Activated T-helper 17 cell treated with anti-CD3 and anti-CD28 coated beads, Interleukin-2, amount 50 U/mL, for 72 hours (primary cell): ENCODE data around the gene POC1A. TPM values are rescaled to one million over a fixed set of nuclear protein-coding genes. Genes with fewer than 3 reads are reported as not detected.
A peak's percentile ranks its signal among the peaks of the same experiment; 100 is the strongest.

Experiments used
- ATAC-seq: fragments of 150-1000 bp; cut with Tn5 transposase; replicated peaks from 2 replicates; pipeline ENCODE4 v1.10.0; 2021; ENCODE audit warnings: mild to moderate bottlenecking, moderate library complexity
- H3K27ac Mint-ChIP-seq: one replicate; pipeline ENCODE4 v1.8.0; 2022; ENCODE audit warnings: mixed read lengths
- H3K27me3 Mint-ChIP-seq: one replicate; pipeline ENCODE4 v1.8.0; 2022; ENCODE audit warnings: mixed read lengths
- H3K36me3 Mint-ChIP-seq: one replicate; pipeline ENCODE4 v1.8.0; 2022; ENCODE audit warnings: low read depth, mild to moderate bottlenecking, mixed read lengths
- H3K4me1 Mint-ChIP-seq: one replicate; pipeline ENCODE4 v1.8.0; 2022; ENCODE audit warnings: mixed read lengths
- H3K4me3 Mint-ChIP-seq: one replicate; pipeline ENCODE4 v1.8.0; 2022; ENCODE audit warnings: mild to moderate bottlenecking, mixed read lengths
- H3K9me3 Mint-ChIP-seq: one replicate; pipeline ENCODE4 v1.8.0; 2022; ENCODE audit warnings: mixed read lengths
- total RNA-seq, 2 donors: library from RNA; stranded (reverse); gene quantifications; one replicate each; pipeline ENCODE4 v1.2.3, GENCODE V29; 2022

POC1A gene
- total RNA-seq, 2 donors from 2014 or later = 19.5 to 28.1 TPM

DNA sequence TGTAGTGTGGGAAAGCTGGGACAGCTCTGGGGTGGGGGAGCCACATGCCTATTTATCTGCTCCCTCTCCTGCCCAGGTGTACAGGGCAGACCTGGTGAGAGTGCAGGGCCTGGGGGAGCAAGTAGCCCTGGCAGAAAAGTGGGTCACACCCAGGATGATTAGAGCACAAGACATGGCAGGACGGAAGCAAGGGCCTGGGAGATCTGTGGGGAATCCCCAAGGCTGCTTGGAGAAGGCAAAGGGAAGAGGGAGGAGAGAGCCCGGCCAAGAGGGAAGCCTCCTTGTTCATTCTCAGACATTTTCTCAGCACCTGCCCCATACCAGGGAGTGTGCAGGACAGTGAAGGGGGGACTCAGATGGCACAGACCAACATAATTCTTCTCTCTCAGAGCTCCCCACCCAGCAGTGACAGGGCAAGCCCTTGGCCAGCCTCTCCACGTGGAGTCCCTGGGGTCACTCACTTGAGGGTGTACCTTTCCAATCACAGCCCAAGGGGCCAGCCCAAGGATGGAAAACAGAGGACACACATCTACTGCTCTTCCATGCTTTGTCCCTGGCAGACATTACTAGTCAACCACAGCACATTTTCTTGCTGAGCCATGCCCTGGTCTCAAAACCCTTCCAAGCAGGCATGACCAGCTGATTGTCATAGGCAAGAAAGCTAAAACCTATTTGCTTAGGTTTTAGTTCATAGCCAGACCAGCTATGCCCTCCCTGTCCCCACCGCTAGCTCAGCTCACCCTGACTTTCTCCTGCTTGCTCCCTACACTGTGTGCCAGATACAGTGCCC is 92.9 kb downstream of the POC1A start:
- Mint-ChIP-seq H3K27me3 (no peaks in the 10 kb centered on the region), H3K9me3 (no peaks in the 10 kb centered on the region), H3K36me3 (no peaks in the 10 kb centered on the region), H3K4me3 (no peak overlapping the region), H3K4me1 (no peaks in the 10 kb centered on the region), H3K27ac (no peak overlapping the region)
- no peak for ATAC-seq

DNA sequence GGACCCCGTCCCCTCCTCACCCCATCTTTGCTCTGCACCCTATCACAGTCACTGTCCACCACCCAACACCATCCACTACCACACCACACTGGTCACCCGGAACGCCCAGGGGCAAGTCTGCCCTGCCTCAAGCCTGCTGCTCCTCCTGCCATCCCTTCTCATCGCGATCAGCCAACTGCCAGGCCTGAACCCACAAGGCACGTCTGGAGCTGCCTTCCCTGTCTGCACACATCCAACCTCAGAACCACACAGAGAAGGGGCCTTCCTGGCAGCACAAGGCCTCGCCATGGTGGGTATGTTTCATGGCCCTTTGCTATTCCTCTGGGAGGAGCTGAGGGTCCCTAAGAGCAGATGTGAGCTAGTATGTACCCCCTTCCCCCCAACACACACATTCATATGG is 94.4 kb downstream of the POC1A start:
- H3K27me3 Mint-ChIP-seq = no peaks in the 10 kb centered on the region
- no peak overlapping the region for H3K4me3 Mint-ChIP-seq
- H3K9me3 Mint-ChIP-seq = no peaks in the 10 kb centered on the region
- no peak for ATAC-seq
- H3K27ac Mint-ChIP-seq = no peak overlapping the region
- H3K4me1 Mint-ChIP-seq = no peaks in the 10 kb centered on the region
- H3K36me3 Mint-ChIP-seq = peaks cover 6% of the 10 kb centered on the region

DNA sequence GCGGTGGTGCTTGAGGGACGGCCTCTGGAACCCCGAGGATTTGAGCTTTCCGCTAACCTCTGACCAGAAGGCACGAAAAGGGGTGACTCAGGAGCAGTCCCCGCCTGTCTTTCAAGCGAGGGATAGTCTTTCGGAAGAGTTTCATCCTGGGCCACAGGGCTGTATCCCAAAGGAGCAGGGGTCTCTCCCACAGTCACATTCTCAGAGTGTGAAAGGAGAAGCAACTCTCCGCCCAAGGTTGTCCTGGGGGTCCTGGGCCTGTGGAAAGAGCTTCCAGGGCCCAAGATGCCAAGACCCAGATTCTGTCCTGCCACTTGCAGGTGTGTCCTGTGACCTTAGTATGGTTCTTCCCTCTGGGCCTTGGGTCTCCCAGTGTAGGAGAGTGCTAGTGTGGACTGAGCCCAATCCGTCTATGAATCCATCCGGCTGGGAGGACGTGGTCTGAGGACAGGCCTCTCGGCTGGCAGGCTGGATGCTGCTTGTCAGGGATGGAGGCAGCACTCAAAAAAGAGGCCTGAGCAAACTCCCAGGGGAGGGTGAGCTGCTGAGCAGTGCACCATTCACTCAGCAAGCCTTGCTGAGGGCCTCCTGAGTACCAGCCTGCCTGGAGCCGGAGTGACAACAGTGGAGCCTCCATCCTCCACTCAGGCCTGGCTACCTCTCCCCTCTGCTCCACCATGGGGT is 96.3 kb downstream of the POC1A start:
- no peak for ATAC-seq
- peaks cover 24% of the 10 kb centered on the region for H3K36me3 Mint-ChIP-seq
- no peaks in the 10 kb centered on the region for H3K27me3 Mint-ChIP-seq
- H3K4me3 Mint-ChIP-seq = peak overlapping the region; percentile 89
- peaks cover 11% of the 10 kb centered on the region for H3K4me1 Mint-ChIP-seq
- peak overlapping the region; percentile 86 for H3K27ac Mint-ChIP-seq
- no peaks in the 10 kb centered on the region for H3K9me3 Mint-ChIP-seq

DNA sequence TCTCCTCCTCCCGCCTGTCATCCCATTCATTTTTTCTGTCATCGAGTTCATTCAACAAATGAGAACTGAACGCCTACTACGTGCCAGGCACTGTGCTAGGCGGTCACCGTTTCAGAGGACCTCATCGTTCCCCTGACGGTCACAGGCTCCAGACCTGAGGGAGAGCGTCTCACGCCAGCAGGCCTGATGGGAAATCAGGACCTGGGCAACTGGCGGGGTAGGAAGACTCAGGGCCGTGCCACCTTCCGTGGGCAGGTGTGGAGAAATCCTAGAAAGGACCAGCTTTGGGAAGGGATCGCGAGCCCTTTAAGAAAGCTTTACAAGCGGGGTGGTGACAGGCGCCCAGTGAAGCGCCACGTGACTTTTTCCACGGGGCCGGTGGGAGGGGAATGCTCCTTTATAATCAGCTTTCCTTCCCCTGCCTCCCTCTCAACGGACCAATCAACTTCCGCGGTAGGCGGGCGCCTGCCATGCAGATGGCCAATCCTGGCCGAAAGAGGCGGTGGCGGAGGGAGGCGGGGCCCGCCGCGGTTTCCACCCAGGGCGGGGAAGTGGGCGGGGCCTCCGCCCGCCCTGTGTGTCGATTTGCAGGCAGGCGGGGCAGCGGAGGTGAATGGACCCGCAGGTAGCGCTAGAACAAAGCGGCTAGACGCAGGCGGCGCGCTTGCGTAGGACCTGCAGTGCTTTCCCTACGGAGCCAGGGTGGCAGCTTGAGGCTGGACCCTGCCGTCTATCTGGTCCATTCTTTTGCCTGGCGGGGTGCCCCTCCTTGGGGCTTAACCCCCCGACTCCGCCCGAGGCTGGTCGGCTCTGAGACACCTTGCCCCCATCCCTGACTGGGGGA is 97.0 kb downstream of the POC1A start:
- H3K27ac Mint-ChIP-seq = peak overlapping the region; percentile 86
- no peaks in the 10 kb centered on the region for H3K9me3 Mint-ChIP-seq
- H3K27me3 Mint-ChIP-seq = no peaks in the 10 kb centered on the region
- H3K36me3 Mint-ChIP-seq = peaks cover 32% of the 10 kb centered on the region
- peak; percentile 84 for ATAC-seq
- peak overlapping the region; percentile 89 for H3K4me3 Mint-ChIP-seq
- peaks cover 18% of the 10 kb centered on the region for H3K4me1 Mint-ChIP-seq

DNA sequence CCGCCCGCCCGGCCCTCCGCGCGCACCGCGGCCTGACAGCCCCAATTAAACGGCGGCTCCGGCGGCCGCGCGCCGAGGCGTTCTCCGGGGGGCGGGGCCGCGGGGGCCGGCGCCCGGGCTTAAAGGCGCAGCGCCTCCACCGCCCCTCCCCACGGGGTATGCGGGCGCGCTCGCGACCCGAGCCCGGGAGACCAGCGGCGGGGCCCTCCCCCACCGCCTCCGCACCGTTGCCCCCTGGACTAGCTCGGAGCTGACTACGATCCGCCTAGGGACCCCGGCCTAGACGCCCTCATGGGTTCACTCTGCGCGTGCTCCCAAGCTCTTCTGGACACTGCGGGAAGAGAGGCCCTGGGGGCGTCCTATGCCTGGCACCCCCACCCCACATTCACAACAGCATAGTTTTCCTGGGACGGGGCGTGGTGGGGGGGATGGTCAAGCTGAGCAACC is 97.7 kb downstream of the POC1A start, which contains the start of gene DUSP7:
TSS of gene DUSP7 (minus strand) at position 51 of the 447 bp plus-strand sequence. CDS start 205 bp downstream, outside the sequence.
- peaks cover 23% of the 10 kb centered on the region for H3K4me1 Mint-ChIP-seq

DNA sequence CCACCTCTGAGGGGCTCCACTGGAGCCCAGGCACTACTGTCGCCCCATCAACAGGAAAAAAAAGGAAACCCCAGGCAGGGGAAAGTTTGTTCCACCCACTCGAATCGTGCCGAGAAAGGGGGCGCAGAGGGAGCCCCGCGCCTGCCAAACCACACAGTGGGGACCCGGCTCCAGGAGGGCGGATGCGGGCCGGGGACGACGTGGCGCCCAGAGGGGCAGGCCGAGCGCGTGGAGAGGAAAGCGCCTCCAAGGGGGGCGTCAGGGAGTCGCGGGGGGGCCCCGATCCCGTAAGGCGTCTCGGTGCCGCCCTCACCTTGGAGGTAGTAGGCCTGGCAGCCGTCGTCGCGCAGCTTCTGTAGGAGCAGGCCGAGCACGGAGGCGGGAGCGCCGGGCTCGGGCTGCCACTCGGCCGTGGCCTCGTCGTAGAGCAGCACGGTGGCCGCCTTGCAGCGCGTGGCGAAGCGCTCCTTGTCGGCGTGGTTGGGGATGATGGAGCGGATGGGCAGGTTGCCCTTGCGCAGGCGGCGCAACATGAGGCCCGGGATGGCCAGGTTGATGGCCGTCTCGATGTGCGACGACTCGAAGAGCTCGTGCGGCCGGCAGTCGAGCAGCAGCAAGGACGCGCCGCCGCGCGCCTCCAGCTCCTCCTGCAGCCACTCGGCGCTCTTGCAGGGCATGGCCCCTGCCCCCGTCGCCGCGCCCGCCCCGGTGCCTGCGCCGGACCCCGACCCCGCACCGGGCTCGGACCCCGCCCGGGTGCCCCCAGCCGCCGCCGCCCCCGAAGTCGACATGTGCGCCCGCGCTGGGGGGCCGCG is 98.5 kb downstream of the POC1A start:
- peaks cover 46% of the 10 kb centered on the region for H3K36me3 Mint-ChIP-seq
- peaks cover 23% of the 10 kb centered on the region for H3K4me1 Mint-ChIP-seq
- H3K9me3 Mint-ChIP-seq = no peaks in the 10 kb centered on the region
- H3K27ac Mint-ChIP-seq = peak overlapping the region; percentile 83
- H3K4me3 Mint-ChIP-seq = peak overlapping the region; percentile 93
- no peaks in the 10 kb centered on the region for H3K27me3 Mint-ChIP-seq
- no peak for ATAC-seq

More for the DNA sequence above, 97.7 kb downstream of the POC1A start, which contains the start of gene DUSP7:
- Mint-ChIP-seq H3K4me3 (peak within 1 kb of the TSS; percentile 93), H3K27ac (peak within 1 kb of the TSS; percentile 86), H3K36me3 (peaks cover 38% of the 10 kb centered on the region), H3K27me3 (no peaks in the 10 kb centered on the region), H3K9me3 (no peaks in the 10 kb centered on the region)
- peak; percentile 25 for ATAC-seq

DNA sequence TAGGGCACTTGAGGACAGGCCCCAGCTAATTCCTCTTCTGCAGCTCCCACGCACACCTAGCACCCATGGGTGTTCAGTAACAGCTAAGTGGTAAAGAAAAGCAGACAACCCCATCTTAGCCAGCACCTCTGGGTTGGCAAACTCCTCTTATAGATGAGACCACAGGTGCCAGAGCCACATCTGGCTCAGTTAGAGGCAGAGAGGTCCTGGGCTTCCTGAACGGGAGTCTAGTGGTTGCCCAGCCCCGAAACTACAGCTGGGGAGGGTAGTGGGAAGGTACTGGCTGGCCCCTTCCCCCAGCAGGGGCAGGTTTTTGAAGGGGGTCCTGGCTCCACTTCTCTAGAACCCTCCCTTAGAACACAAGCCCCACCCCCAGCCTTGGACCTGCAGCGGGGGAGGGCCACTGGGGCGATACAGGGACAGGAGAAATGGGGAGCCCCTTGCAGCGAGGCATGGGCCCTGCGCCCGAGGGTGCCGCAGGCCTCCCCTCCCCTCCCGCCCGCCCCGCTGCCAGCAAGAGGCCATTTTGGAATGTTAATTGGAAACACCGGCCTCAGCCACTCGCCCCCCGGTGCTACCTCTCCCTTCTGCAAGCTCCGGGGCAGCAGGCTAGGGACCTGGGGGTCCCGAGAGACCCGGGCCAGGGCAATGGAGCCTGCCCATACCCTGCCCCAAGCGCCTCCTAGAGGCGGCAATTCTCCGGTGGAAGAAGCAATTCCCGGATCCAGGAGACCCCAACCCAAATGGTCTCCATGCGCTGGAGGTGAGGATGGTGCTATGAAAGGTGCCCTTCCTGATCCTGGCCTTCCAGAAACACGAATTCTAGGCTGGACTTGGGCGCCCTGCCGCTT is 99.3 kb downstream of the POC1A start:
- no peaks in the 10 kb centered on the region for H3K9me3 Mint-ChIP-seq
- H3K27ac Mint-ChIP-seq = peak overlapping the region; percentile 92
- no peaks in the 10 kb centered on the region for H3K27me3 Mint-ChIP-seq
- H3K4me1 Mint-ChIP-seq = peaks cover 23% of the 10 kb centered on the region
- peaks cover 55% of the 10 kb centered on the region for H3K36me3 Mint-ChIP-seq
- no peak for ATAC-seq
- peak overlapping the region; percentile 93 for H3K4me3 Mint-ChIP-seq

DNA sequence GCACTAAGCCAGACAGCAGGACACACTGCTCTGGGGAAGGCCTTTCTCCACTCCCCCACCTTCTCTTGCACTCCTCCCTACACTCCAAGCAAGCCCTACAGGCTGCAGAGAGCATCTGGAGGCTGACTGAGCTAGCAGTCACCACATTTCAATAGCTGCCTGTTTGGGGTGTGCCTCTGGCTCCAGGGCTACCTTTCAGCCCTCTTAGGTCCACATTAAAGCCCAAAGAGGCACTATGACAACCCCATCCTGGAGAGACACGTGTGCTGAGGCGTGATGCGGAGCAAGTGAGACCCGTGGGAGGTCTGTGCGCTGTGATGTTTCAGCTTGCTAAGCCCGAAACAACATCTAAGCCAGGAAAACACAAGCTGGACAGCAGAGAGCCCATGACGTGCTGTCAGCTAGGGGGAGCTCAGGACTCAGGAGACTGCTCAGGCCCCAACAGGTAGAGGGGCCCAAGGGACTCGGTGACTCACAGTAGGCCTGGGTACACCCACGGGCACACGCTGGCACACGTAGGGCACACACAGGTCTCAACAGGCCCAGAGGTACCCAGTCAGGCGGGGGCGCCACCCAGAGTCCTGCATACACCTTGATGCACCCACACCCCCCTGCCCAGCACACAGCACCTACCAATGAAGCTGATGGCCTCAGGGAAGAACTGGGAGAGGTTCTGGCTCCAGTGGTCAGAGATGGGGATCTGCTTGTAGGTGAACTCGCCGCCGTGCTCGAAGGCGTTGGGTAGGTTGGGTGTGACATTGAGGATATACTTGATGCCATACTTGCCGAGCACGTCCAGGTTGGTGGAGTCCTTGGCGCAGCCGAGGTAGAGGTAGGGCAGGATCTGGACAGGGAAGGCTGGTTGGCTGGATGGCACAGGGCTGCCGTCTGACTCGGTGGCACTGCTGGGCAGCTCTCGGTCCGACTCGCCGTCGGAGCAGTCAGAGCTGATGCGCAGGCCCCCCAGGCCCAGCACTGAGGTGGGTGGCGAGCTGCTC is 100.6 kb downstream of the POC1A start:
- Mint-ChIP-seq H3K27me3 (no peaks in the 10 kb centered on the region), H3K27ac (peak overlapping the region; percentile 92), H3K4me1 (peaks cover 29% of the 10 kb centered on the region), H3K36me3 (peaks cover 65% of the 10 kb centered on the region), H3K4me3 (peak overlapping the region; percentile 93), H3K9me3 (no peaks in the 10 kb centered on the region)
- ATAC-seq = peak; percentile 30

DNA sequence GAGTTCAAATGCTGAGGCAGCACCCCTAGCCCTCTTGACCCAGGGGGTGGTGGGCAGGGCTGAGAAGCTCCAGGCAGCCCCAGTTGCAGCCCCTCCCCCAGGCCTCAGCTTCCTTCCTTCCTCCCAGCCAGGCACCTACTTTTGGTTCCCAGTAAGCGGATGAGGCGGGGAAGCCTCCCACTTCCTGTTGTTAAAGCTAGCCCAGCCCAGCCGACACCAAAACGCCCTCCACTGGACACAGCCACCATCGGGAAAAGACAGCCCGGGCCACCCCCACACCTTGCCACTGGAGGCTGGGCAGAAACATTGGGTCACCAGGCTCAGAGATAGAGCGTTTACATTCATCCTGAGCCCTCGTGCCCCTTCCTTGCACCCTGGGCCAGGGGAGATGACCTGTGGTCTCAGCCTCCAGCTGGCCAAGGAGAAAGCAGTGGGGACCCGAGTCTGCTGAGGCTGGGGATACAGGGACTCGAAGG is 101.4 kb downstream of the POC1A start:
- peak overlapping the region; percentile 92 for H3K27ac Mint-ChIP-seq
- H3K9me3 Mint-ChIP-seq = no peaks in the 10 kb centered on the region
- no peaks in the 10 kb centered on the region for H3K27me3 Mint-ChIP-seq
- ATAC-seq = peak; percentile 8
- peaks cover 65% of the 10 kb centered on the region for H3K36me3 Mint-ChIP-seq
- peak overlapping the region; percentile 93 for H3K4me3 Mint-ChIP-seq
- peaks cover 29% of the 10 kb centered on the region for H3K4me1 Mint-ChIP-seq

DNA sequence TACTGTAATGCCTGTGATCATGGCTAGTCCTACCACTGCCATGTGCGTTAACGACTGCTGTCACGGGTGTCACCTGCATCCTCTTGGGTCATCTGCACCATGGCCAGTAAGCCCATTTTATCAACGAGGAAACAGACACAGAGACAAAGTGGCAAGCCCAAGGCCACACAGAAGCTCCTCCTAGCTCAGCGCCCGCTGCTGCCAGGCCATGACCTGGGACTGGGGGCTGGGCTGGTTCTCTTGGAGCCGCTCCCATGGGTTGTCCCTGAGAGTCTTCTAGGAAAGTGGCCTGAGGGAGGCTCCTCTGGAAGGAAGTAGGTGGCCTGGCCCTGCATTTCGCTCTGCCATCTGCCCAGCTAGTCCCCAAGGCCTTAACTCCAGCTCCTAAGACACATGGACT is 102.8 kb downstream of the POC1A start:
- Mint-ChIP-seq H3K4me3 (peak overlapping the region; percentile 93), H3K4me1 (peaks cover 29% of the 10 kb centered on the region)

DNA sequence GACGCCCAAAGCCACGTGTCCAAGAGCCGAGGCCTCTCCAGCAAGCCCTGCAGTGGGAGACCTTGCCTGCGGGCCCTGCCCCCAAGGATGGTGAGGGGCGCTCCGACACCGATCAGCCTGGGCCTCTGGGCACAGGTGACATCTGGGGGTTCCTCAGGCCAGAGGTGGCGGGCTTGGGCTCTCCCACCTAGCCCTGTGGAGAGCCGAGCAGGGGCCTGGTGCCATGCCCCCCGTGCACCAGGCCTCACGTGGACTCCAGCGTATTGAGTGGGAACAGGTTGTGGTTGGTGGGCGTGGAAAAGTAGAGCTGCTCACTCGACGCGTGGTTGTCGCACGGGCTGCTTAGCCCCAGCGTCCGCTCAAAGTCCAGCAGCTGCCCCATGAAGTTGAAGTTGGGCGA is 103.7 kb downstream of the POC1A start:
- ATAC-seq = no peak
- H3K4me3 Mint-ChIP-seq = no peak overlapping the region
- no peaks in the 10 kb centered on the region for H3K9me3 Mint-ChIP-seq
- no peaks in the 10 kb centered on the region for H3K27me3 Mint-ChIP-seq
- H3K36me3 Mint-ChIP-seq = peaks cover 65% of the 10 kb centered on the region
- H3K27ac Mint-ChIP-seq = no peak overlapping the region
- peaks cover 29% of the 10 kb centered on the region for H3K4me1 Mint-ChIP-seq

More for the DNA sequence above, 102.8 kb downstream of the POC1A start:
- no peak for ATAC-seq
- no peaks in the 10 kb centered on the region for H3K9me3 Mint-ChIP-seq
- peaks cover 65% of the 10 kb centered on the region for H3K36me3 Mint-ChIP-seq
- no peaks in the 10 kb centered on the region for H3K27me3 Mint-ChIP-seq
- H3K27ac Mint-ChIP-seq = peak overlapping the region; percentile 92

DNA sequence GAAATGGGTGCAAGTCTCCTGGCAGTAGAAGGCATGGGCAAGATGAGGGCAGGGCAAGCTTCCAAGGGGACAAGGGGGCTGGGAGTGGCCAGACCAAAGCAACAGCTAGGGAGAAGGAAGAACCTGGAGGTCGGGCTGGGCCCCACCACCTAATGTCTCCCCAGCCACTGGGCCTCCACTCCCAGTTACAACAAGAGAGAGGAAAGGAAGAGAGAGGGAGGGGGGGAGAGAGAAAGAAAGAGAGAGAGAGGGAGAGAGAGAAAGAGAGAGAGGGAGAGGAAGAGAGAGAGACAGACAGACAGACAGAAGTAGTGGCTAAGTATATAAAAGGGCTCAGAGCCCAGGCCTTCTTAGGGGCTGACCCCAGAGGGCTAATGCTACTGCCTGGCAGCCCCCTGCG is 104.7 kb downstream of the POC1A start:
- Mint-ChIP-seq H3K4me1 (peaks cover 29% of the 10 kb centered on the region), H3K9me3 (no peaks in the 10 kb centered on the region), H3K27ac (peak overlapping the region; percentile 81), H3K36me3 (peaks cover 57% of the 10 kb centered on the region), H3K27me3 (no peaks in the 10 kb centered on the region), H3K4me3 (no peak overlapping the region)
- no peak for ATAC-seq
